NT2/D1 (cell line): ENCODE results near the gene PKHD1.

Source experiments
- SUZ12 ChIP-seq: IDR thresholded peaks from 2 replicates; pipeline ENCODE4 v1.6.1; 2011; ENCODE audit not compliant: insufficient read length, insufficient read depth; ENCODE audit errors: extremely low read depth
- YY1 ChIP-seq: IDR thresholded peaks from 2 replicates; pipeline ENCODE4 v1.6.1; 2011; ENCODE audit not compliant: insufficient read length, insufficient read depth
- ZNF274 ChIP-seq: IDR thresholded peaks from 2 replicates; pipeline ENCODE4 v1.6.1; 2011; ENCODE audit warnings: mild to moderate bottlenecking, low read depth, low read length

DNA sequence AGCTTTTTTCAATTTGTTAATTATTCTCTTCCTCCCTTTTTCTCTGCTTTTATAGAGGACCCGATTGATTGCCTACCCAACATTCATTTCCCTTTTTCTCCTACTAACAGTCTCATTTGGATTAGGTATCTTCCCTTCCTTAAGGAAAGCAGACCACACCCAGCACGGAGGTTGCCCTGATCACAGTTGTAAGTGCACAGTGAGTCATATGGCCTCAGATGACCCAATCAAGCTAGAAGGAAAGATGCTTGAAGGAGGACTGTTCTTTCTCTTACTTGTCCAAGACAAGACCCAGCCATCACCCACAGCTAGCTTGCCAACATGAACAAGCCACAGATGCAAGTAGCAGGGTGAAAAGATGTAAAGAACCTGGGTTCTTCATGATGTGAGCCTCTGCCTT is 518.6 kb downstream of the PKHD1 start:
- no peak for TF ChIP-seq SUZ12
- TF ChIP-seq YY1 = no peak
- TF ChIP-seq ZNF274 = no peak
